HepG2 (cell line): ENCODE measurements around the gene NPHS1. TPM values are rescaled to one million over a fixed set of nuclear protein-coding genes. Genes with fewer than 3 reads are reported as not detected.

Experiments
- ARNTL ChIP-seq: sonication (generic); formaldehyde crosslinking; IDR thresholded peaks from 2 replicates; pipeline ENCODE4 v1.4.0; 2020; ENCODE audit warnings: mild to moderate bottlenecking, missing genetic modification reagents
- BATF2 ChIP-seq: sonication (generic); formaldehyde crosslinking; IDR thresholded peaks from 2 replicates; pipeline ENCODE4 v1.8.0; 2022; ENCODE audit warnings: mild to moderate bottlenecking, missing genetic modification reagents, moderate library complexity
- CEBPB ChIP-seq: IDR thresholded peaks from 2 replicates; pipeline ENCODE4 v1.6.1; 2011; ENCODE audit warnings: low read depth, low read length, improper control_type of control experiment, borderline replicate concordance
- EEA1 ChIP-seq: sonication (generic); formaldehyde crosslinking; IDR thresholded peaks from 2 replicates; pipeline ENCODE4 v1.5.1; 2020; ENCODE audit warnings: mild to moderate bottlenecking, missing genetic modification reagents, borderline replicate concordance
- ESRRA ChIP-seq: sonication (generic); formaldehyde crosslinking; IDR thresholded peaks from 2 replicates; pipeline ENCODE4 v1.5.1; 2020; ENCODE audit warnings: mild to moderate bottlenecking, low read depth, missing genetic modification reagents
- GABPB1 ChIP-seq: IDR thresholded peaks from 2 replicates; pipeline ENCODE4 v1.6.1; 2016; ENCODE audit warnings: mild to moderate bottlenecking, missing genetic modification reagents, moderate library complexity, missing compliant biosample characterization
- HNRNPLL ChIP-seq: fragments of 200-400 bp; formaldehyde crosslinking; IDR thresholded peaks from 2 replicates; pipeline ENCODE4 v1.6.1; 2017; ENCODE audit warnings: mild to moderate bottlenecking, low read depth, low read length; ENCODE audit not compliant: poor library complexity, severe bottlenecking
- PATZ1 ChIP-seq: sonication (generic); formaldehyde crosslinking; IDR thresholded peaks from 2 replicates; pipeline ENCODE4 v1.4.0; 2020; ENCODE audit warnings: missing genetic modification reagents
- SMYD3 ChIP-seq: sonication (generic); formaldehyde crosslinking; IDR thresholded peaks from 2 replicates; pipeline ENCODE4 v1.8.1; 2023; ENCODE audit warnings: mild to moderate bottlenecking, missing genetic modification reagents
- SP1 ChIP-seq, 2 experiments: fragments of 450-650 bp in 1 of 2; sonication (generic) in 1 of 2; formaldehyde crosslinking in 1 of 2; IDR thresholded peaks; 2 replicates each; pipeline versions ENCODE4 v1.4.0 to v1.6.1; 2016 to 2020; ENCODE audit warnings: missing genetic modification reagents in 1 of 2
- SP5 ChIP-seq: IDR thresholded peaks from 2 replicates; pipeline ENCODE4 v1.6.1; 2016; ENCODE audit warnings: low read depth, borderline replicate concordance
- TBL1XR1 ChIP-seq: fragments of 150-350 bp; IDR thresholded peaks from 2 replicates; pipeline ENCODE4 v1.6.1; 2014; ENCODE audit warnings: borderline replicate concordance, low read length; ENCODE audit not compliant: partially characterized antibody
- TFDP1 ChIP-seq: IDR thresholded peaks from 2 replicates; pipeline ENCODE4 v1.6.1; 2016; ENCODE audit warnings: missing compliant biosample characterization, missing genetic modification reagents, borderline replicate concordance
- ZBTB2 ChIP-seq: sonication (generic); formaldehyde crosslinking; IDR thresholded peaks from 2 replicates; pipeline ENCODE4 v1.8.0; 2022; ENCODE audit warnings: low read depth, missing genetic modification reagents
- ZNF281 ChIP-seq: sonication (generic); formaldehyde crosslinking; IDR thresholded peaks from 2 replicates; pipeline ENCODE4 v1.4.0; 2020; ENCODE audit warnings: missing genetic modification reagents, borderline replicate concordance
- ZNF556 ChIP-seq: sonication (generic); formaldehyde crosslinking; IDR thresholded peaks from 2 replicates; pipeline ENCODE4 v1.4.0; 2020; ENCODE audit warnings: mild to moderate bottlenecking, missing genetic modification reagents, borderline replicate concordance
- ZNF672 ChIP-seq: sonication (generic); formaldehyde crosslinking; IDR thresholded peaks from 2 replicates; pipeline ENCODE4 v1.8.1; 2022; ENCODE audit warnings: missing genetic modification reagents
- ZNF761 ChIP-seq: sonication (generic); formaldehyde crosslinking; conservative IDR thresholded peaks from 2 replicates; pipeline ENCODE4 v1.4.0; 2020; ENCODE audit warnings: mild to moderate bottlenecking, missing genetic modification reagents
- polyA plus RNA-seq, 8 experiments: library from polyadenylated mRNA; depleted of rRNA in 3 of 8; stranded (reverse) in 7 of 8; unstranded in 1 of 8; fragments of >200 nt; fragmentation: Illumina TruSeq in 4 of 8; extraction: Trizol in 4 of 8; gene quantifications; 2 replicates each; pipeline versions ENCODE4 v1.2.1 to v1.2.3, GENCODE V29; 2011 to 2016; ENCODE audit warnings: low read depth in 4 of 8, missing spikeins in 1 of 8, mixed read lengths in 1 of 8; ENCODE audit not compliant: insufficient read depth in 1 of 8
- total RNA-seq, 5 experiments: library from RNA; depleted of rRNA; stranded (reverse); fragments of >200 nt; fragmentation: Illumina TruSeq; extraction: Trizol; gene quantifications; 2 replicates each; pipeline ENCODE4 v1.2.3, GENCODE V29; 2016; ENCODE audit warnings: low read depth in 1 of 5

NPHS1 gene
- total and polyA plus RNA-seq, 2 of the 13 experiments (the other 11 are each of a cell fraction or from before 2014, with no cell fraction given) = not detected

GRCh38 chr19:35845215-35846037, 6.9 kb downstream of the NPHS1 start (continued):
- TF ChIP-seq PATZ1 (CRISPR knock-in tag) = peak; percentile 76
- 0 out of 2 replicates have a peak, but pooled peaks have one; percentile 28 for TF ChIP-seq ZBTB2 (CRISPR knock-in tag)
- no peak for TF ChIP-seq EEA1 (CRISPR knock-in tag)
- no peak for TF ChIP-seq ESRRA
- 0 out of 2 replicates have a peak, but pooled peaks have one; percentile 51 for TF ChIP-seq ZNF556
- TF ChIP-seq TBL1XR1 = peak; percentile 21
- peak; percentile 91 for TF ChIP-seq SP5
- peak; percentile 41; the same call in 1 of the 2 replicates for TF ChIP-seq ARNTL (CRISPR knock-in tag)
- TF ChIP-seq SMYD3 (CRISPR knock-in tag) = no peak
- TF ChIP-seq ZNF761 (CRISPR knock-in tag) = peak; percentile 72; the same call in 1 of the 2 replicates
- TF ChIP-seq BATF2 (CRISPR knock-in tag) = peak; percentile 71; the same call in 1 of the 2 replicates
- peak; percentile 37; the same call in 1 of the 2 replicates for TF ChIP-seq ZNF281
- no peak for TF ChIP-seq SP1 (IDR thresholded peaks at IDR 0.05)
- TF ChIP-seq SP1 (CRISPR knock-in tag; IDR thresholded peaks at IDR 0.05) = 0 out of 2 replicates have a peak, but pooled peaks have one; percentile 23
- 0 out of 2 replicates have a peak, but pooled peaks have one; percentile 17 for TF ChIP-seq TFDP1 (CRISPR knock-in tag)
- peak; percentile 42; the same call in 1 of the 2 replicates for TF ChIP-seq GABPB1 (CRISPR knock-in tag)
- peak; percentile 69 for TF ChIP-seq HNRNPLL
- 0 out of 2 replicates have a peak, but pooled peaks have one; percentile 77 for TF ChIP-seq ZNF672 (CRISPR knock-in tag)
- TF ChIP-seq CEBPB = peak; percentile 69; the same call in 1 of the 2 replicates
